Measurements from ENCODE around the gene NCR2.

DNA sequence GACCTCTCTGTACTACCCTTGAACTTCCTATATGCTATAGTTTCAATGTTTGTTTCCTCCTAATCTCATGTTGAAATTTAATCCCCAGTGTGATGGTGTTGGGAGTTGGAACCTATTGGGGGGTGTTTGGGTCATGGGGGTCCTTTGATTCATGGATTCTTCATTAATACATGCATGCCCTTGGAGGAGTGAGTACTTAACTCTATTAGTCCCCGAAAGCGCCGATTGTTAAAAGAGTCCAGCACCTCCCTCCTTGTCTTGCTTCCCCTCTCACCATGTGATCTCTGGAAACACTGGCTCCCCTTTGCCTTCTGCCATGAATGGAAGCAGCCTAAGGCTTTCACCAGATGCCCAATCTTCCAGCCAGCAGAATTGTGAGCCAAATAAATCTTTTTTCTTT, 31.7 kb downstream of the NCR2 start:
- TF ChIP-seq POLR2A (IDR thresholded peaks at IDR 0.05) = no peak
- TF ChIP-seq, protein P1, sequence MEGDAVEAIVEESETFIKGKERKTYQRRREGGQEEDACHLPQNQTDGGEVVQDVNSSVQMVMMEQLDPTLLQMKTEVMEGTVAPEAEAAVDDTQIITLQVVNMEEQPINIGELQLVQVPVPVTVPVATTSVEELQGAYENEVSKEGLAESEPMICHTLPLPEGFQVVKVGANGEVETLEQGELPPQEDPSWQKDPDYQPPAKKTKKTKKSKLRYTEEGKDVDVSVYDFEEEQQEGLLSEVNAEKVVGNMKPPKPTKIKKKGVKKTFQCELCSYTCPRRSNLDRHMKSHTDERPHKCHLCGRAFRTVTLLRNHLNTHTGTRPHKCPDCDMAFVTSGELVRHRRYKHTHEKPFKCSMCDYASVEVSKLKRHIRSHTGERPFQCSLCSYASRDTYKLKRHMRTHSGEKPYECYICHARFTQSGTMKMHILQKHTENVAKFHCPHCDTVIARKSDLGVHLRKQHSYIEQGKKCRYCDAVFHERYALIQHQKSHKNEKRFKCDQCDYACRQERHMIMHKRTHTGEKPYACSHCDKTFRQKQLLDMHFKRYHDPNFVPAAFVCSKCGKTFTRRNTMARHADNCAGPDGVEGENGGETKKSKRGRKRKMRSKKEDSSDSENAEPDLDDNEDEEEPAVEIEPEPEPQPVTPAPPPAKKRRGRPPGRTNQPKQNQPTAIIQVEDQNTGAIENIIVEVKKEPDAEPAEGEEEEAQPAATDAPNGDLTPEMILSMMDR (IDR thresholded peaks at IDR 0.05) = no peak

Measured in esophagus squamous epithelium (tissue), 4 donors.